ENCODE results near the gene LCE1F.

The LCE1F gene

DNA sequence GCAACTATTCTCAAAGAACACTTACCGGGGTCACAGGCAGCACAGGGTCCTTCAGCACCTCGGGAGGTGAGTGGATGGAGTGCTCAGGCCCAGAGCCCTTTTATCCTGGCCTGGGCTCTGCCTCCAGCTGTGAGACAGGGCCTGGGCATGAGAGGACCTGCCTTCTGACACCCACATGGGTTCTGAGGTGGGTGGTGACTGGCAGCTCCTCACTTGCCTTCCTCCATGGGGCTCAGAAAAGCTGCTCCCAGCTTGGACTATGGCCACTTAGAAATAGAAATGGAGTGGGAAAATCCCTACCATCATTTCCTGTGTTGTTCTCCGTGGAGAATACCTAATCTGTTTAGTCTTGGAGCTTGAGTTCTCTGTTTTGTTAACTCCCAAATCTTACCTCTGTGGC lies 31.6 kb downstream of the LCE1F start, which contains the start of gene LCE1C:
Gene LCE1C (minus strand): TSS at position 76 of the 400 bp plus-strand sequence. CDS start 1,173 bp downstream, outside the sequence.
- Histone ChIP-seq H3K4me3 (ENCODE audit: low read length) (no peak within 1 kb of the TSS), H3K9ac (ENCODE audit: low read length) (no peak within 1 kb of the TSS), H3K27ac (ENCODE audit: low read depth, low read length) (no peak within 1 kb of the TSS), H3K56ac (ENCODE audit: low read length) (no peak within 1 kb of the TSS), H2BK120ac (ENCODE audit: low read depth, low read length) (no peak within 1 kb of the TSS), H3K4me2 (ENCODE audit: low read length) (no peak within 1 kb of the TSS), H3K23ac (ENCODE audit: low read length) (no peak within 1 kb of the TSS), H3K36me3 (ENCODE audit: control insufficient read depth, insufficient read depth, low read length) (no peaks in the 10 kb centered on the region), H3K79me2 (ENCODE audit: control insufficient read depth, insufficient read depth, low read length) (no peaks in the 10 kb centered on the region), H4K8ac (ENCODE audit: low read depth, low read length) (no peak within 1 kb of the TSS), H4K5ac (ENCODE audit: low read length) (no peak within 1 kb of the TSS), H3K27me3 (ENCODE audit: insufficient read depth, low read length, poor library complexity) (no peaks in the 10 kb centered on the region), H2BK15ac (replicated peaks; ENCODE audit: low read depth) (no peak within 1 kb of the TSS), H3K79me1 (ENCODE audit: low read length) (no peaks in the 10 kb centered on the region), H2AK5ac (ENCODE audit: low read length) (no peak within 1 kb of the TSS), H3K18ac (ENCODE audit: low read length) (no peak within 1 kb of the TSS), H3K4me1 (ENCODE audit: control insufficient read depth, low read depth, low read length) (no peaks in the 10 kb centered on the region), H3K4ac (ENCODE audit: low read depth, low read length) (no peak within 1 kb of the TSS), H2BK5ac (ENCODE audit: low read length) (no peak within 1 kb of the TSS)
- WGBS (ENCODE audit: extremely low coverage, insufficient coverage, low lambda C conversion rate): no CpG with 5 or more reads among the region's 3 CpGs
- DNase-seq: no peak

DNA sequence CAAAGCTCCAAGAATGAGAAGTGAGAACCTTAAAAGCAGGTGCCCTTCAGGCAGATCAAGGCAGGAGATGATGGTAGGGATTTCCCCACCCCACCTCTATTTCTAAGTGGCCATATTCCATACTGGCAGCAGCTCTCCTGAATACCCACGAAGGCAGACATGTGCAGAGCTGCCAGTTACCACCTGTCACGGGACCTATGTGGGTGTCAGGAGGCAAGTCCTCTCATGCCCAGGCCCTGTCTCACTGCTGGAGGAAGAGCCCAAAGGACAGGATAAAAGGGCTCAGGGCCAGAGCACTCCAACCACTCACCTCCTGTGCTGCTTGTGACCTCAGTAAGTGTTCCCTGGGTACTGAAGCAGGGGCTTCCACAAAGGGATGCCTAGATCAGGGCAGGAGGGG lies 36.1 kb downstream of the LCE1F start:
- no peaks in the 10 kb centered on the region for H3K36me3 ChIP-seq (ENCODE audit: control insufficient read depth, insufficient read depth, low read length)
- no peaks in the 10 kb centered on the region for H3K79me2 ChIP-seq (ENCODE audit: control insufficient read depth, insufficient read depth, low read length)
- H3K79me1 ChIP-seq (ENCODE audit: low read length): no peaks in the 10 kb centered on the region
- no peak overlapping the region for H2BK5ac ChIP-seq (ENCODE audit: low read length)
- H3K4me2 ChIP-seq (ENCODE audit: low read length): no peak overlapping the region
- WGBS (ENCODE audit: extremely low coverage, insufficient coverage, low lambda C conversion rate): no CpG with 5 or more reads among the region's 2 CpGs
- no peaks in the 10 kb centered on the region for H3K4me1 ChIP-seq (ENCODE audit: control insufficient read depth, low read depth, low read length)
- H2BK120ac ChIP-seq (ENCODE audit: low read depth, low read length): no peak overlapping the region
- H2BK15ac ChIP-seq (replicated peaks; ENCODE audit: low read depth): no peak overlapping the region
- no peak overlapping the region for H3K18ac ChIP-seq (ENCODE audit: low read length)
- H3K27me3 ChIP-seq (ENCODE audit: insufficient read depth, low read length, poor library complexity): no peaks in the 10 kb centered on the region
- H3K4me3 ChIP-seq (ENCODE audit: low read length): no peak overlapping the region
- no peak overlapping the region for H2AK5ac ChIP-seq (ENCODE audit: low read length)
- no peak overlapping the region for H3K27ac ChIP-seq (ENCODE audit: low read depth, low read length)
- no peak for DNase-seq
- no peak overlapping the region for H3K23ac ChIP-seq (ENCODE audit: low read length)
- no peak overlapping the region for H3K56ac ChIP-seq (ENCODE audit: low read length)
- H3K9ac ChIP-seq (ENCODE audit: low read length): no peak overlapping the region
- no peak overlapping the region for H4K5ac ChIP-seq (ENCODE audit: low read length)
- H3K4ac ChIP-seq (ENCODE audit: low read depth, low read length): no peak overlapping the region
- no peak overlapping the region for H4K8ac ChIP-seq (ENCODE audit: low read depth, low read length)

DNA sequence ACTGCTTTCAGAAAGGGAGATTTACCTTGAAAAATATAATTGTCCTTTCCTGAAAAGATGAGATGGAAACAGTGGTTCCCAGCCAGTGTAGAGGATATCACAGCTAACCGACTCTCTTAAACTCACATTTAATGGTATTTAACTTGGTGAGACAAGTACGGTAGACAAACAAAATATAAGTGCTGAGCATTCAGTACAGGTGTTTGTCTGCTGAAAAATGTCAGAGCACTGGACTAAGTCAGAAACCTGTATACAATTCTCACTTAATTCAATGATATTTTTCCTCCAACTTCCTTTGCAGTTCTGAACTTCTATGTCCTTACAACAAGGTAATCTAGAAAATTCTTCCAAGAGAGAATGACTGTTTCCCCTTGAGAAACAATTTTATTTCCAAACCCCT lies 36.7 kb downstream of the LCE1F start, which contains the start of gene LCE1B:
Gene LCE1B (plus strand): TSS at position 301 of the 400 bp plus-strand sequence. CDS start 476 bp downstream, outside the sequence.
- no peaks in the 10 kb centered on the region for H3K36me3 ChIP-seq (ENCODE audit: control insufficient read depth, insufficient read depth, low read length)
- WGBS (ENCODE audit: extremely low coverage, insufficient coverage, low lambda C conversion rate): no CpG with 5 or more reads among the region's 2 CpGs

DNA sequence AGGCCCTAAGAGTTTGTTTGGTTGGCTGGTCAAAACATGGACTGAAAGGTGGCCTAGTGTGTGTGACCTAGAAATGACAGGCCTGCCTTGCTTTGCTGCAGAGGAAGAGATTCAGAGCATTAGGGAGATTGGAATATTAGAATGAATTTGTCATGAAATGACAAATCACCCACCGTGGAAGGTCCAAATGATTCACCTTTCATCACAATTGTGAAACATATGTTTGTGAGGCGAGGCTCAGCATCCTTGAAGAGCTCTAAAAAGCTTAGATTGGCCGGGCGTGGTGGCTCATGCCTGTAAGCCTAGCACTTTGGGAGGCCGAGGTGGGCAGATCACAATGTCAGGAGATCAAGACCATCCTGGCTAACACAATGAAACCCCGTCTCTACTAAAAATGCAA lies 42.4 kb downstream of the LCE1F start:
- Histone ChIP-seq H3K9ac (ENCODE audit: low read length) (no peak overlapping the region), H3K4me1 (ENCODE audit: control insufficient read depth, low read depth, low read length) (no peaks in the 10 kb centered on the region), H3K27me3 (ENCODE audit: insufficient read depth, low read length, poor library complexity) (no peaks in the 10 kb centered on the region), H2BK15ac (replicated peaks; ENCODE audit: low read depth) (no peak overlapping the region), H3K79me2 (ENCODE audit: control insufficient read depth, insufficient read depth, low read length) (no peaks in the 10 kb centered on the region), H3K36me3 (ENCODE audit: control insufficient read depth, insufficient read depth, low read length) (no peaks in the 10 kb centered on the region), H3K56ac (ENCODE audit: low read length) (no peak overlapping the region), H3K18ac (ENCODE audit: low read length) (no peak overlapping the region), H2BK5ac (ENCODE audit: low read length) (no peak overlapping the region), H4K8ac (ENCODE audit: low read depth, low read length) (no peak overlapping the region), H3K4ac (ENCODE audit: low read depth, low read length) (no peak overlapping the region), H4K5ac (ENCODE audit: low read length) (no peak overlapping the region), H2BK120ac (ENCODE audit: low read depth, low read length) (no peak overlapping the region), H3K27ac (ENCODE audit: low read depth, low read length) (no peak overlapping the region), H3K4me2 (ENCODE audit: low read length) (no peak overlapping the region), H3K23ac (ENCODE audit: low read length) (no peak overlapping the region), H3K79me1 (ENCODE audit: low read length) (no peaks in the 10 kb centered on the region), H2AK5ac (ENCODE audit: low read length) (no peak overlapping the region), H3K4me3 (ENCODE audit: low read length) (no peak overlapping the region)
- DNase-seq: no peak
- WGBS (ENCODE audit: extremely low coverage, insufficient coverage, low lambda C conversion rate): no CpG with 5 or more reads among the region's 6 CpGs

More for the DNA sequence above, 36.7 kb downstream of the LCE1F start, which contains the start of gene LCE1B:
- H2AK5ac ChIP-seq (ENCODE audit: low read length): no peak within 1 kb of the TSS
- no peaks in the 10 kb centered on the region for H3K79me1 ChIP-seq (ENCODE audit: low read length)
- H2BK120ac ChIP-seq (ENCODE audit: low read depth, low read length): no peak within 1 kb of the TSS
- H3K27me3 ChIP-seq (ENCODE audit: insufficient read depth, low read length, poor library complexity): no peaks in the 10 kb centered on the region
- H3K4ac ChIP-seq (ENCODE audit: low read depth, low read length): no peak within 1 kb of the TSS
- no peaks in the 10 kb centered on the region for H3K4me1 ChIP-seq (ENCODE audit: control insufficient read depth, low read depth, low read length)
- H3K9ac ChIP-seq (ENCODE audit: low read length): no peak within 1 kb of the TSS
- no peak within 1 kb of the TSS for H3K4me2 ChIP-seq (ENCODE audit: low read length)
- H3K79me2 ChIP-seq (ENCODE audit: control insufficient read depth, insufficient read depth, low read length): no peaks in the 10 kb centered on the region
- no peak within 1 kb of the TSS for H4K5ac ChIP-seq (ENCODE audit: low read length)
- no peak within 1 kb of the TSS for H3K56ac ChIP-seq (ENCODE audit: low read length)
- H3K27ac ChIP-seq (ENCODE audit: low read depth, low read length): no peak within 1 kb of the TSS
- no peak within 1 kb of the TSS for H3K4me3 ChIP-seq (ENCODE audit: low read length)
- no peak within 1 kb of the TSS for H3K23ac ChIP-seq (ENCODE audit: low read length)
- H3K18ac ChIP-seq (ENCODE audit: low read length): no peak within 1 kb of the TSS
- no peak for DNase-seq
- H2BK5ac ChIP-seq (ENCODE audit: low read length): no peak within 1 kb of the TSS
- no peak within 1 kb of the TSS for H4K8ac ChIP-seq (ENCODE audit: low read depth, low read length)
- H2BK15ac ChIP-seq (replicated peaks; ENCODE audit: low read depth): no peak within 1 kb of the TSS

DNA sequence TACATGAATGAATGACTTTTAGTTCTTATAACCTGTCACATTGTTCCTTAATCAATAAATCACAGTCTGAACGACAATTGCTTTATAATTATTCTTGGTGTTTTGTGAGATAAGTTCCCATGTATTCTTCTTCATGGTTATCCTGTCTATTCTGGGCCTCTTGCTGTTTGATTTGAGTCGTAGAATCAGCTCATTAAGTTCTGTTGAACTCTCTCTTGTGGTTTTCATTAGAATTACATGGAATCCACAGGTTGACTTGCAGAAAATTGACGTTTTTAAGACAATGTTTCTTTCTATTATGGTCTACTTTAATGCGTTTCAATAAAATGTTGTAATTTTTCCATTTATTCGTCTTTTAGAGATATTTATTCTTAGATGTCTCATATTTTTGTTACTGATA lies 48.4 kb downstream of the LCE1F start:
- H3K56ac ChIP-seq (ENCODE audit: low read length): no peak overlapping the region
- DNase-seq: no peak
- no peak overlapping the region for H3K4me3 ChIP-seq (ENCODE audit: low read length)
- H3K4ac ChIP-seq (ENCODE audit: low read depth, low read length): no peak overlapping the region
- H3K79me2 ChIP-seq (ENCODE audit: control insufficient read depth, insufficient read depth, low read length): no peaks in the 10 kb centered on the region
- no peak overlapping the region for H2BK15ac ChIP-seq (replicated peaks; ENCODE audit: low read depth)
- no peak overlapping the region for H3K23ac ChIP-seq (ENCODE audit: low read length)
- no peak overlapping the region for H2AK5ac ChIP-seq (ENCODE audit: low read length)
- H4K8ac ChIP-seq (ENCODE audit: low read depth, low read length): no peak overlapping the region
- H3K27ac ChIP-seq (ENCODE audit: low read depth, low read length): no peak overlapping the region
- no peaks in the 10 kb centered on the region for H3K36me3 ChIP-seq (ENCODE audit: control insufficient read depth, insufficient read depth, low read length)
- no peaks in the 10 kb centered on the region for H3K27me3 ChIP-seq (ENCODE audit: insufficient read depth, low read length, poor library complexity)
- no peaks in the 10 kb centered on the region for H3K4me1 ChIP-seq (ENCODE audit: control insufficient read depth, low read depth, low read length)
- no peak overlapping the region for H2BK120ac ChIP-seq (ENCODE audit: low read depth, low read length)
- no peak overlapping the region for H2BK5ac ChIP-seq (ENCODE audit: low read length)
- H3K79me1 ChIP-seq (ENCODE audit: low read length): no peaks in the 10 kb centered on the region
- H3K18ac ChIP-seq (ENCODE audit: low read length): no peak overlapping the region
- H4K5ac ChIP-seq (ENCODE audit: low read length): no peak overlapping the region
- WGBS (ENCODE audit: extremely low coverage, insufficient coverage, low lambda C conversion rate): no CpG with 5 or more reads among the region's 5 CpGs
- no peak overlapping the region for H3K4me2 ChIP-seq (ENCODE audit: low read length)
- H3K9ac ChIP-seq (ENCODE audit: low read length): no peak overlapping the region

GRCh38 chr1:152824964-152825363 lies 50.0 kb downstream of the LCE1F start:
- H3K9ac ChIP-seq (ENCODE audit: low read length): no peak overlapping the region

More at GRCh38 chr1:152824964-152825363, 50.0 kb downstream of the LCE1F start:
- no peak overlapping the region for H4K8ac ChIP-seq (ENCODE audit: low read depth, low read length)
- no peaks in the 10 kb centered on the region for H3K79me1 ChIP-seq (ENCODE audit: low read length)
- no peak overlapping the region for H3K4me3 ChIP-seq (ENCODE audit: low read length)
- no peak overlapping the region for H3K27ac ChIP-seq (ENCODE audit: low read depth, low read length)
- H3K56ac ChIP-seq (ENCODE audit: low read length): no peak overlapping the region
- H2BK120ac ChIP-seq (ENCODE audit: low read depth, low read length): no peak overlapping the region
- no peak overlapping the region for H3K4ac ChIP-seq (ENCODE audit: low read depth, low read length)
- no peak overlapping the region for H3K4me2 ChIP-seq (ENCODE audit: low read length)
- no peak for DNase-seq
- H3K36me3 ChIP-seq (ENCODE audit: control insufficient read depth, insufficient read depth, low read length): no peaks in the 10 kb centered on the region
- H2BK15ac ChIP-seq (replicated peaks; ENCODE audit: low read depth): no peak overlapping the region
- H2BK5ac ChIP-seq (ENCODE audit: low read length): no peak overlapping the region
- H3K79me2 ChIP-seq (ENCODE audit: control insufficient read depth, insufficient read depth, low read length): no peaks in the 10 kb centered on the region
- H4K5ac ChIP-seq (ENCODE audit: low read length): no peak overlapping the region
- no peak overlapping the region for H2AK5ac ChIP-seq (ENCODE audit: low read length)
- H3K27me3 ChIP-seq (ENCODE audit: insufficient read depth, low read length, poor library complexity): no peaks in the 10 kb centered on the region
- no peak overlapping the region for H3K23ac ChIP-seq (ENCODE audit: low read length)
- H3K4me1 ChIP-seq (ENCODE audit: control insufficient read depth, low read depth, low read length): no peaks in the 10 kb centered on the region
- no peak overlapping the region for H3K18ac ChIP-seq (ENCODE audit: low read length)

Data from mesendoderm (in vitro differentiated cells).